Fibroblast of skin of left quadriceps (primary cell): Measurements from ENCODE around the gene SIRT3.
"Not testable (repeated sequence)": the region's sequence is repeated elsewhere in the genome, so short reads cannot be mapped to it uniquely, and the experiment has no call there.

Experiments used
- DNase-seq, 2 experiments: peaks; one replicate each; pipeline ENCODE4 v3.0.0-alpha.2; 2013; ENCODE audit warnings: low read depth in 2 of 2

Gene SIRT3

DNA sequence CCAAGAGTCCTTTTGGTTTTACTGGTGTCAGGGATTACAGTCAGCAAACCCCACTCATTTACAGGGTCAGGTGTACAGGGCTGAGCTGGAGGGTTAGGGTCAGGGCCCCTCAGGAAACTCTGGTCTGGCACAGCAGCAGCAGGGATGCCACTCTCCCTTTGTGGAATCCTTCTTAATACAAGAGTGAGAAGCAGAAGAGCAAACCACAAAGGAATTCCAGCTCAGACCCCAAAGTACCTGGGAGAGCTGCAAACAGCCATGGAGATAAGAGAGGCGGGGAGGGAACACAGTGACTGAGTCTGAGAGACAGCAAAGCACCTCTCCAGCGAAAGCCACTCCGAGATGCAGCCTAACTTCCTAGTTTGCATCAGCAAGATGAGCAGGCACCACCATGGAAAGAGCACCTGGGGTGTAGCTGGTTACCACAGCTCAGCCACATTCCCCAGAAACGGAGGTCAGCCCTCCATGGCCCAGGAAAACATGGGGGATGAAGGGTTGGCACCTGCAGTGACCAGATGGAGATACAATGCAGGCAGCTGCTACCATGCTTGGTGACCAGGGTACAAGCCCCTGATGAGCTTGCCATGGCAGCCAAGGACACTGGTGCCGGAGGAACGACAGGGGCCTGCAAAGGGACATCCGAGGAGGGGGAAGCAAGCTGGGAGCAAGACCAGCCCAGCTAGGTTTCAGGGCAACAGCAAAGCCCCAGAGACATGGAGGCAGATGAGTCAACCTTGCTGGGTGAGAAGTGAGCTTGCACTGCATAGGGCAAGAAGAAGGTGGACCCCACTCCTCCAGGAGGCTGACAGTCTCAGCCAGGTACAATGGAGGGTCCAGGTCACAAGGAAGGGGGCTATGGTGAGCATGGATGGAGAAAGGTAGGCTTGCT is 32.8 kb downstream of the SIRT3 start:
- no peak for DNase-seq

DNA sequence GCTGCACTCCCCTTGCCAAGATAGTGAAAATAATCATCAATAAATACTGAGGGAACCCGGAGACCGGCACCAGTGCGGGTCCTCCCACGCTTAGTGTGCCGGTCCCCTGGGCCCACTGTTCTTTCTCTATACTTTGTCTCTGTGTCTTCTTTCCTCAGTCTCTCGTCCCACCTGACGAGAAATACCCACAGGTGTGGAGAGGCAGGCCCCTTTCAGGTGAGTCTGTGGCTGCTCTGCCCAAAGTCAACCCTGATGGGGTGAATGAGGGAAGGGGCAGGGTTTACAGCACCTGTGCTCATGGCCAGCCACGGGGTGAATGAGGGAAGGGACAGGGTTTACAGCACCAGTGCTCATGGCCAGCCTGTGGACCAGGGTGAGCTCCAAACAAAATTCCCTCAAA is 33.7 kb downstream of the SIRT3 start:
- DNase-seq: no peak

DNA sequence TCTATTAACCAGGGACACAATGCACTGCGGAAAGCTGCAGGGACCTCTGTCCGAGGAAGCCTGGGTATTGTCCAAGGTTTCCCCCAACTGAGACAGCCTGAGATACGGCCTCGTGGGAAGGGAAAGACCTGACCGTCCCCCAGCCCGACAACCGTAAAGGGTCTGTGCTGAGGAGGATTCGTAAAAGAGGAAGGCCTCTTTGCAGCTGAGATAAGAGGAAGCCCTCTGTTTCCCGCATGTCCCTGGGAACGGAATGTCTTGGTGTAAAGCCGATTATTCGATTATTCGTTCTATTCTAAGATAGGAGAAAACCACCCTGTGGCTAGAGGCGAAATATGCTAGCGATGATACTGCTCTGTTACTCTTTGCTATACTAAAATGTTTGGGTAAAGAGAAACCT is 34.2 kb downstream of the SIRT3 start:
- DNase-seq: no peak

DNA sequence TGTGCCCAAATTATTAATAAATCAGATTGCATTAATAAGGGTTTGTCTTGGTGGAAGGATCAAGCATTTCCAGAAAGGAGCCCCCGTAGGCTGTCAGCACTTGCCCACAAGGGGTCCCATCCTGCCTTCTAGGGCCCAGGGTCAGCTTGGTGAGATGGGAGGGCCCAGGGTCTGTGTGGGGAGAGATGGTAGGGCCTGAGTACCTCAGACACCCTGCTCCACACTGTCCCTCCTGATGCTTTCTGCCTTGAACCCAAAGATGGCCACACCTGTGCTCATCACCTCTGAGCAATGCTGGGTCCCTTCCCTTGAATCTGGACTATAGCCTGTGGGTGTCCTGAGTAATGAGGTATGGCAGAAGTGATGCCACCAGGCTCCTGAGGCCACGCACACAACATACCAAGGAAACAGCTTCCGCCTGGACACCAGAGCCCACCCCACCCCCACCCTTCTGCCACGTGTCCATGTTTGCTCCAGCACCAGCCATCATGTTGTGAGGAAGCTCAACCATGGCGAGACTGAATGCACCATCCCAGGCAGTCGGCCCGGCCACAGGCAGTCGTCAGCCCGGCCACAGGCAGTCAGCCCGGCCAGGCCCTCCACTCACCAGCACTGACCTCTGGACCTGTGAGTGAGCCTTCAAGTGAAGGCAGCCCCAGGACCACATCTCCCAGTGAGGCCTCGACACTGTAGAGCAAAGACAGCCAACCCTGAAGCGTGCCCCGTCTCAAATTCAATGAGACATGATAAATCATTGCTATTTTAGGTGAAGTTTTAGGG is 35.7 kb downstream of the SIRT3 start:
- DNase-seq: no peak

DNA sequence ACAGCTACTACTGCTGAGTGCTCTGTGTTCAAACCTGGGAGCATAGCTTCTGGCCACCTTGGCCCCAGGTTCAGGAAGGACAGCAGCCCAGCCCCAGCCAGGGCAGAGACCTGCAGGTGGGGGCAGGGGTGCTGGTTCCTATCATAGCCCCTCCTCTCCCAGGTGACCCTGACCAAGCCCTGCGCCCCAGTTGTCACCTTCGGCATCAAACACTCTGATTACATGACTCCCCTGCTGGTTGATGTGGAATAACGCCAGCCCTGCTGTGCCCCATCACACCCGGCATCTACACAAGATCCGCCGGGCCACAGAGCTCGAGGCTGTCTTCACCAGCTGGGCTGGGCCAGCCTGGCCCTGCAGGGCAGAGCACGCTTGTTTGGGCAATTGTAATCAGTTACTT is 36.4 kb downstream of the SIRT3 start:
- no peak for DNase-seq

DNA sequence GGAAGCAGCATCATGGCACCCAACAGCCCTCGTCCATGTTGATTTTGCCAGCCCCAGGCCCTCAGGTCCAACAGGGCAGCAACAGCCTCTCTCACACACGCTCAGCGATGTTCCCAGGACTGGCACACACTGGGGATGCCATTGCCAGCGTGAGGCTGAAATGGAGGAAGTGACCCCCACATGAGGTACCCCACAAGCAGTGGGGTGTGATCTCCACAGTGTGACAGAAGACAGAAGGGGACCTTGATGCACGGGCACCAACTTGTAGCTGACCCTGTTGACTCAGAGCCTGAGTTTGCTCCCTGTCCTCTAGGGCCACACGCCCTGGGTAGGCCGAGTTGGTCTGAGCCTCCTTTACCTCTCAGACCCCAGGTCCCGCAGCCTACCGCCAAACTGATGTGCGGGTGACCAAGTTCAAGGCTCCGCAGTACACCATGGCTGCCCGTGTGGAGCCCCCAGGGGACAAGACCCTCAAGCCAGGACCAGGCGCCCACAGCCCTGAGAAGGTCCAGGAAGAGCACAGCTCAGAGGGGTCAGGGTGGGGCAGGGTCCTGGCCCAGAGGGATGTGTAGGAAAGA is 37.0 kb downstream of the SIRT3 start:
- no peak for DNase-seq

DNA sequence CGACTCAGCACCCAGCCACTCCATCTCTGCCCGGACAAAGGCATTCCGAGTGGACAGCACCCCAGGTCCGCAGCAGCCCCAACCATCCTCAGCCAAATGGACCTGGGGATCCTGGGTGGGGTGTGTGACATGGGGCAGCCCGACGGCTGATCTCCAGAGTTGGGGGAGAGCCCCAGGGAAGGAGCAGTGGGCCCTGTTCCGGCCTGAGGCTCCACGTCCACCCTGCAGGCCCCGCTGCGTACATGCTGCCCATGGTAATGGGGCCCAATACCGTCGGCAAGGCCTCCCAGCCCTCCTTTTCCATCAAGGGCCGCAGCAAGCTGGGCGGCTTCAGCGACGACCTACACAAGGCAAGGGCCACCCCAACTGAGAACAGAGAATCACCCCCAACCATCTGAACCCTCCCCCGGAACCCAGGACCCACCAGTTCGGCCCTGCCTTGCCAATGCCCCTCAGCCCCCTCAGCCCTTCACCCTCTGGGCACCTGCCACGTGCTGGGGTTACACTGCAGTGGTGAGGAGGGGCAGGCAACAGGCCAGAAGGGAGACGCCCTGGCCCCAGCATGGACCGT is 37.8 kb downstream of the SIRT3 start:
- no peak for DNase-seq

DNA sequence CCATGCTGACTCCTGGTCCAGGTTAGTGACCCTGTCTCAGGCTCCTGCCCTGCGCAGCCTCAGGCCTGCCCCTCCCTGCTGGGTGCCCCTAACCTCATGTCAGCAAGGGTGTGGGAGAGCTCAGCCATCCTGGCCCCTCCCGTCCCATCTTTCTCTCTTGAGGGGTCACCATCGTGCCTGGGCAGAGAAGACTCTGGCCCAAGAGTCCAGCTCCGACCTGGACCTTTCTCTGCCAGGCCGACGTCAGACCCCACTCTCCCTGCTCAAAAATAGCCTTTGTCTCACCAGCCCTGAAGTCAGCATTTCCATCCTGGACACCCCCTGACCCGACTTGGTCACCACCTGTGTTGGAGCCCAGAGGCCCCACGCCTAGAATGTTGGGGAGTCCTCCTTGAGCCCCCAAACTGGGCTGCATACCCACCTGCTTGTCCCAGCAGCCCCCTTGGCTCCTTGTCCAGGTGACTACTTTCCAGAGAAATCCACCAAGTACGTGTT is 38.4 kb downstream of the SIRT3 start:
- no peak for DNase-seq

DNA sequence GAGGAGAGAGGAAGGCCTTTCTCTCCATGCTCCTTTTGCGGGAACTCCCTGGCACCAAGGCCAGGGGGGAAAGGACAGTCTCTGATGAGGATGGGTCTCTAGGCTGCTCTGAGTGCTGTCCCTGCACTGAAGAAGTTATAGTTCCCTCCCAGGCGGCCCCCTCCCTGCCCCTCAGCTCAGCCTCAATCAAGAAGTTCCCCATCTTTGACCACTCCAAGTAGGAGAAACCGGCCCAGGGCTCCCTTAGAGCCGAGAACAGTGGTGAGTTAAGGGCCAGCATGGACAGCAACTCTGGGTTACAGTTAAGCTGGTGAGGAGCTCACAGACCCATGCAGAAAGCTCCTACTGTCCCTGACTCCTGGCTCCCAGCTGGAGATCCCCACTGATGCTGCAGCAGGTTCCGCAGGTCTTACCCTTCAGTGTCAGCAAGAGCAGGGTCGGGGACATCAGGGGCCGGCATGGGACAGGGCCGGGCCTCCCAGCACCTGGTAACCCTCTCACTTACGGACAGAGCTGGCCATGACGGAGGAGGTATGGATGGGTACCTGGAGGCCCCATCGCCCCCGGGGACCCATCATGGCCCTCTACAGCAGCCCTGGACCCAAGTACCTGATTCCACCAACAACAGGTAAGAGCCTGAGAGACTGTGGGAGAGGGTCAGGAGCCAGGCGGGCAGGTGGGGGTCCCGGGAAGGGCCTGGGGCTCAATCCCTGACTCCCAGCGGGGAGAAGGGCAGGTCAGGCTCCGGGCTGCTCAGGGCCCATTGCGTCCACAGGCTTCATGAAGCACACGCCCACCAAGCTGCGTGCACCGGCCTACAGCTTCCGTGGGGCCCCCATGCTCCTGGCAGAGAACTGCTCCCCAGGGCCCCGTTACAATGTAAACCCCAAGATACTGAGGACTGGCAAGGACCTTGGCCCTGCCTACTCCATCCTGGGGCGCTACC is 39.1 kb downstream of the SIRT3 start:
- DNase-seq: no peak

DNA sequence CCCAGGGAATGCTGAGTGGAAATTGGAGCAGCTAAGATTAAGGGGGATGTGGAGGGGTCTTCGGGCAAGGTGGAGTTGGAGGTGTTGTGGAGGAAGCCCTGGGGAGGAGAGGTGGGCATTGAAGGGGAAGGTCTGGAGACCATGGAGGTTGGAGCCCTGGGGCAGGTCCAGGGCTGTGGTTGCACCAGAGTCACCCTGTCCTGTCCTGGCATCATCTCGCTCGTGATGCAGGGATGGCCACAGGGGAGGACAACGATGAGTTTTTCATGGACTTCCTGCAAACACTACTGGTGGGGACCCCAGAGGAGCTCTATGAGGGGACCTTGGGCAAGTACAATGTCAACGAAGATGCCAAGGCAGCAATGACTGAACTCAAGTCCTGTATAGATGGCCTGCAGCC is 42.7 kb downstream of the SIRT3 start:
- DNase-seq: not testable (repeated sequence)

DNA sequence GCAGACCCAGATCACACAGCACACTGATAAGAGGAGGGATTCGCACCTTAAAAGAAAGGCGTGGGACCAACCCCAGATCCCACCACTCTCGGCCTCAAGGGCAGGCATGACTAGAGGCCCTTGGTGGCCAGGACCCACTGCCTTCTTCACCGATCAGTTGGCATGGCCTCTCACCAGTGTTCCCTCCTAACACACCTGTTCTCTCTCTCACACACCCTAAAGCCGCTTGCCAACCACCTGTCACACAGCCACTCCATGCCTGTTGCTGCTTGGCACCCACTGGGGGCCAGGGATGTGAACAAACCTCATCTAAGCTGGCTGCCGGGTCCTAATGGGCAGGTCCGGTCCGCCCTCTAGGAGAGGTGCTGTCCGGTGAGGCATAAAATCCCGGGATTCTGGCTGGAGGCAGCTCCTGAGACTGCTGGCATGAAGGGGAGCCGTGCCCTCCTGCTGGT is 43.4 kb downstream of the SIRT3 start, which contains the start of gene SCGB1C1:
SCGB1C1 (plus strand) TSS at position 405 of the 455 bp plus-strand sequence; CDS start at position 427, 22 bp downstream.
- DNase-seq: not testable (repeated sequence)

DNA sequence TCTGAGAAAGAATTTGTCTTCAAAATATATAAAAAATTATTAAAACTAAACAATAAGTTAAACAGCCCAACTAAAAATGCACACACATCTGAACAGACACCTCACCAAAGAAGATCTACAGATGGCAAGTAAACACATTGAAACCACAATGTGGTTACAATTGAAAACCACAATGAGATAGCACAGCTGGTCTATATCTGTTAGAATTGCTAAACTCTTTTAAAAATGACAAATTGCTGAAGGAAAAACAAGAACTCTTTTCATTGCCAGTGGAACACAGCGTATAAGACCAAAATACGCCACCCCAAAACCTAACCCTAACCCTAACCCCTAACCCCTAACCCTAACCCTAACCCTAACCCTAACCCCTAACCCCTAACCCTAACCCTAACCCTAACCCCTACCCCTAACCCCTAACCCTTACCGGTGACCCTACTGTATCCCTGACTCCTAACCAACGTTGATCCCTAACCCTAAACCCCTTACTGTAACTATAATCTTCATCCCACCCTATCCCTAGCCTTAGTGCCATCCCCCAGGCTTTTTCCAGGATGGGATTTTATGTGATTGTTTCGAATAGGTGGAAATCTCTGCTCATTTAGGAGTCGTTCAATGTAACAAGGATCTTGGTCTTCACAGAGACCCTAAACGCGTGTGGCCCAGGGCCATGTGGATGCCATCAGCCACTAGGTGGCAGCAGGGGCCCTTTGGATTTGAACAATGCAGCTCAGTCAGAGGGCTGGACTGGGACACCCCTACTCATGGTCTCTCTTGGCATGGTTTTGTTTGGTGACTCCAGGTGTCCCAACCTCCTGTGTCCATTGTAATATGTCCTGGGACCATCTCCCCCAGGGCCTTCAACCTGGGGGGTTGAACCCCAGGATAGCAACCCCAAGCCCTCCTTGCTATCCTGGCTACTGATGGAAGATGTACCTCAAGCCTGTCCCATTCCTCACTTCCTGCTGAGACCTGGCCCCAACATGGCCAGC is 44.4 kb downstream of the SIRT3 start:
- DNase-seq: not testable (repeated sequence)

DNA sequence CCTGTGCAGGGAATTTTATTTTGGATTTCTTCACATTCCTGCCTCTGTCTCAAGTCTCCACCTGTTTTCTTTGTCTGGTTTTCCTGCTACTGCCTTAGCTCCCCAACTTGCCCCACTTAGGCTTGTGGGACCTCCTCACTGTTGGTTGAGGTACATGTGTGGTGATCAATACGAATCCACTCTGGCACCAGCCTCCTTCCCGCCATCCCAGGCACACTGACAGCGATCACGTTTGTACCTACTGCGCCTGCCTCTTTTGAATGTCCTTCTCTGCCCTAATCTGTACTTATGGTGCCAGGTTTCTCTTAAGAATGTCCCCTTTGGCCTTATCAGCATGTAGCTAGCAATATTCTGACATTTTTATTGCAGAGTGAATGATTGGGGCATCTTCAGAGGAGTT is 45.6 kb downstream of the SIRT3 start:
- not testable (repeated sequence) for DNase-seq

DNA sequence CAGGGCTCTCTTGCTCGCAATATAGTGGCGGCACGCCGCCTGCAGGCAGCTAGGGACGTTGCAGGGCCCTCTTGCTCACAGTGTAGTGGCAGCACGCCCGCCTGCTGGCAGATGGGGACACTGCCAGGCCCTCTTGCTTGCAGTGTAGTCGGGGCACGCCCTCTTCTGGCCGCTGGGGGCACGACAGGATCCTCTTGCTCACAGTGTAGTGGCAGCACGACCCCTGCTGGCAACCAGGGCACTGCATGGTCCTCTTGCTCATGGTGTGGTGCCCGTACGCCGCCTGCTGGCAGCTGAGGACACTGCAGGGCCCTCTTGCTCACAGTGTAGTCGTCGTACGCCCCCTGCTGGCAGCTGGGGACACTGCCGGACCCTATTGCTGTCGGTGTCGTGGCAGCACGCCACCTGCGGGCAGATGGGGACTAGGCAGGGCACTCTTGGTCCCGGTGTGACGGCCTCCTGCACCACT is 46.3 kb downstream of the SIRT3 start:
- not testable (repeated sequence) for DNase-seq

DNA sequence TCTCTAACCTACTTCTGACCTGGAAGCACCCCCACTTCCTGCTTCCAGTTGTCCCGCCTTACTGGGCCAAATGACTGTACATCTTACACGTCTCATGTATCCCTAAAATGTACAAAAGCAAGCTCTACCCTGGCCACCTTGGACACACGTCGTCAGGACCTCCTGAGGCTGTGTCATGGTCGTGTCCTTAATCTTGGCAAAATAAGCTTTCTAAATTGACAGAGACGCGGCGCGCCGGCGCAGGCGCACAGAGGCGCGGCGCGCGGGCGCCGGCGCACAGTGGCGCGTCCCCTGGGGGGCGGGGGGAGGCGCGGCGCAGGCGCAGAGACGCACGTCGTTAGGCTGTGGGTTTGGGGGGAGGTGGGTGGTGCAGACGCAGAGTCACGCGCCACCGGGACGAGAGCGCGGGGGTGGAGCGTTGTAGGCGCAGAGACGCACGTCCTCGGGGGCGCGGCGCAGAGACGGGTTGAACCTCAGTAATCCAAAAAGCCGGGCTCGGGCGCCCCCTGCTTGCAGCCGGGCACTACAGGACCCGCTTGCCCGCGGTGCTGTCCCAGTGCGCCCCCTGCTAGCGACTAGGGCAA is 46.9 kb downstream of the SIRT3 start:
- DNase-seq: not testable (repeated sequence)

DNA sequence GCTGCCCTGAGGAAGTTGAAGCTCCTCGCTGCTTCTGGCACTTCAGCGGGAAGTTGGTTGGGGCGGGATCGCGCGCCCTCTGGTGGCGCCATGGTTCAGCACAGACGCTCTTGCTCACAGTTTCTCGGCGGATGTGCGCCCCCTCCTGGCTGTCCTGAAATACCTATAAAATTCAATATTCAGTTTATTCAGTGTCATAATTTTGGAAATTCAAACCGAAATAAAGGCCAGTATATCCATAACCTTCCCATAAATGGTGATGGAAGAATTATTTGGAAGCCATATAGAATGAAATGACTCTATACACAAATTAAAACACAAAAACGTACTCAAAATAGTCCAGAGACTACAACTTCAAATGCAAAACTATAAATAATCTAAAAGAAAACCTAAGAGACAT is 55.9 kb downstream of the SIRT3 start:
- DNase-seq: not testable (repeated sequence)
